Ishikawa (cell line): ENCODE measurements around the gene GRK5.

ENCODE experiments used
- CEBPB ChIP-seq: IDR thresholded peaks from 2 replicates; pipeline ENCODE4 v1.6.1; 2012
- CREB1 ChIP-seq: IDR thresholded peaks from 2 replicates; pipeline ENCODE4 v1.6.1; 2012; ENCODE audit warnings: low read depth
- EGR1 ChIP-seq: IDR thresholded peaks from 2 replicates; pipeline ENCODE4 v1.6.1; 2012
- EP300 ChIP-seq: IDR thresholded peaks from 2 replicates; pipeline ENCODE4 v1.6.1; 2012; ENCODE audit warnings: borderline replicate concordance
- FOXM1 ChIP-seq: IDR thresholded peaks from 2 replicates; pipeline ENCODE4 v1.6.1; 2012; ENCODE audit warnings: low read depth, borderline replicate concordance
- NFIC ChIP-seq: IDR thresholded peaks from 2 replicates; pipeline ENCODE4 v1.6.1; 2012
- RAD21 ChIP-seq: IDR thresholded peaks from 2 replicates; pipeline ENCODE4 v1.6.1; 2012; ENCODE audit warnings: low read depth
- TAF1 ChIP-seq: IDR thresholded peaks from 2 replicates; pipeline ENCODE4 v1.6.1; 2012; ENCODE audit warnings: low read depth, mild to moderate bottlenecking
- TCF12 ChIP-seq: IDR thresholded peaks from 2 replicates; pipeline ENCODE4 v1.6.1; 2012; ENCODE audit warnings: low read depth
- TEAD4 ChIP-seq: IDR thresholded peaks from 2 replicates; pipeline ENCODE4 v1.6.1; 2012
- YY1 ChIP-seq: IDR thresholded peaks from 2 replicates; pipeline ENCODE4 v1.6.1; 2012; ENCODE audit warnings: low read depth
- ZBTB7A ChIP-seq: IDR thresholded peaks from 2 replicates; pipeline ENCODE4 v1.6.1; 2012; ENCODE audit warnings: low read depth
- TF ChIP-seq, protein P1 (sequence below): IDR thresholded peaks from 2 replicates; pipeline ENCODE4 v1.6.1; 2012
- TF ChIP-seq, protein P2 (sequence below): IDR thresholded peaks from 2 replicates; pipeline ENCODE4 v1.6.1; 2012
- TF ChIP-seq, protein P3 (sequence below): IDR thresholded peaks from 2 replicates; pipeline ENCODE4 v1.6.1; 2012; ENCODE audit warnings: low read depth, mild to moderate bottlenecking

The GRK5 gene

DNA sequence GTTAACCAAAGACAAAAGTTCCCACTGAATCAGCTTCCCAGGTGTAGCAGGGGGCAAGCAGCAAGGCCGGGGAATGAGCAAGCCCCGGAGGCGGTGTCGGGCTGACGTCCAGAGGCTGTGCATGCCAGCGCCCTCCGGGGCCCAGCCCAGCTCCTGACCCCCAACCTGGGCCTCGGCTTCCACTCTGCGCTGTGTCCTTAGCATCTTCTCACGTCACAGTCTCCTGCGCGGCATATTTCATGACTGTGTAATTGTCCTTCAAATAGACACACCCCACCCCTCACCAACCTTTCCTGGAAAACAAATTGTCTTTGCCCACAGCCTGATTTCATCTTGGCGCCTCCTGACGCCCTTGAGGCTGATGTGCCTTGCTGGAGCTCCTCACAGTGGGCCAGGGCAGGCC lies 201.6 kb downstream of the GRK5 start:
- TF ChIP-seq NFIC = no peak
- TF ChIP-seq ZBTB7A = no peak
- no peak for TF ChIP-seq CEBPB
- TF ChIP-seq, protein P1, sequence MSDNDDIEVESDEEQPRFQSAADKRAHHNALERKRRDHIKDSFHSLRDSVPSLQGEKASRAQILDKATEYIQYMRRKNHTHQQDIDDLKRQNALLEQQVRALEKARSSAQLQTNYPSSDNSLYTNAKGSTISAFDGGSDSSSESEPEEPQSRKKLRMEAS = no peak
- no peak for TF ChIP-seq CREB1
- no peak for TF ChIP-seq EP300
- TF ChIP-seq RAD21 = no peak
- no peak for TF ChIP-seq TCF12
- no peak for TF ChIP-seq TAF1

DNA sequence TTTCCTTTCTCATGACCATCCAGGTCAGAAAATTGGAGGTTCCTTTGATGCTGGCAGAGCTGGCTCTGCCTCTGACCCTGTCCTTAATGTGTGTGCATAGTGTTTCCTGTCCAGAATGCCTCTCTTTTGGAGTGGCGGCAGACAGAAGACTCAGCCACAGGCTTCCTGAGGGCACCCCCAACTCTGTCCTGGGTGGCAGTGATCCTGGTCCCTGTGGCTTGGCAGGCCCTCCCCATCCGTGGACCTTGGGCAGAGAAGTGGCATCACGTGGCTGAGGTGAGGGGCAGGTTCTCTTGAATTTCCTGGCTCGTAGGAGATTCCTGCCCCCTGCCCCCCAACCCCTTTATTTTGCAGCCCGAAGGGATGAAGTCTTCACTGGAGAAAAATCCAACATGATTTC lies 202.0 kb downstream of the GRK5 start:
- TF ChIP-seq NFIC = no peak
- TF ChIP-seq, protein P2, sequence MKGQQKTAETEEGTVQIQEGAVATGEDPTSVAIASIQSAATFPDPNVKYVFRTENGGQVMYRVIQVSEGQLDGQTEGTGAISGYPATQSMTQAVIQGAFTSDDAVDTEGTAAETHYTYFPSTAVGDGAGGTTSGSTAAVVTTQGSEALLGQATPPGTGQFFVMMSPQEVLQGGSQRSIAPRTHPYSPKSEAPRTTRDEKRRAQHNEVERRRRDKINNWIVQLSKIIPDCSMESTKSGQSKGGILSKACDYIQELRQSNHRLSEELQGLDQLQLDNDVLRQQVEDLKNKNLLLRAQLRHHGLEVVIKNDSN = no peak
- TF ChIP-seq TCF12 = no peak
- no peak for TF ChIP-seq RAD21
- no peak for TF ChIP-seq CREB1
- TF ChIP-seq EP300 = no peak
- no peak for TF ChIP-seq EGR1
- no peak for TF ChIP-seq CEBPB
- no peak for TF ChIP-seq YY1

DNA sequence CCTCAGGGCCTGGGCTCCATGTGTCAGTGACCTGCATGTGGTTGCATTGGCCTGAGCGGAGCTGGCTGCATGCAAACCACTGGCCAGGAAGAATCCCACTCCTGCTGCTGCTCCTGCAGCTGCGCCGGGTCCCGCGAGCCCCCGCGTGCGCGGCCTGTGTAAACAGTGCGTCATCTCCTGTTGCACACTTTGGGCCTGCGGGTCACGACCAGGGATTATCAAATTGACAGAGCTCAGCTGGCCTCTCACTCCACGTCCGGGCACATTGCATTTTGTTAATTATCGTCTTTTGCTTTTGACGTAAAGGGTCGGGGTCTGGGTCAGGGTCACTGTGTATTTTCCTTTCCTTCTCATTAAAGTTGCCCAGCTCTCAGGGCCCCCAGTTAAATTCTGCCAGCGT lies 202.5 kb downstream of the GRK5 start:
- TF ChIP-seq TAF1 (no peak), EGR1 (no peak), CREB1 (no peak), CEBPB (no peak), FOXM1 (no peak), RAD21 (no peak), TCF12 (no peak), YY1 (no peak), ZBTB7A (no peak), TEAD4 (no peak), NFIC (no peak), EP300 (no peak)
- TF ChIP-seq, protein P2 = no peak
- TF ChIP-seq, protein P3, sequence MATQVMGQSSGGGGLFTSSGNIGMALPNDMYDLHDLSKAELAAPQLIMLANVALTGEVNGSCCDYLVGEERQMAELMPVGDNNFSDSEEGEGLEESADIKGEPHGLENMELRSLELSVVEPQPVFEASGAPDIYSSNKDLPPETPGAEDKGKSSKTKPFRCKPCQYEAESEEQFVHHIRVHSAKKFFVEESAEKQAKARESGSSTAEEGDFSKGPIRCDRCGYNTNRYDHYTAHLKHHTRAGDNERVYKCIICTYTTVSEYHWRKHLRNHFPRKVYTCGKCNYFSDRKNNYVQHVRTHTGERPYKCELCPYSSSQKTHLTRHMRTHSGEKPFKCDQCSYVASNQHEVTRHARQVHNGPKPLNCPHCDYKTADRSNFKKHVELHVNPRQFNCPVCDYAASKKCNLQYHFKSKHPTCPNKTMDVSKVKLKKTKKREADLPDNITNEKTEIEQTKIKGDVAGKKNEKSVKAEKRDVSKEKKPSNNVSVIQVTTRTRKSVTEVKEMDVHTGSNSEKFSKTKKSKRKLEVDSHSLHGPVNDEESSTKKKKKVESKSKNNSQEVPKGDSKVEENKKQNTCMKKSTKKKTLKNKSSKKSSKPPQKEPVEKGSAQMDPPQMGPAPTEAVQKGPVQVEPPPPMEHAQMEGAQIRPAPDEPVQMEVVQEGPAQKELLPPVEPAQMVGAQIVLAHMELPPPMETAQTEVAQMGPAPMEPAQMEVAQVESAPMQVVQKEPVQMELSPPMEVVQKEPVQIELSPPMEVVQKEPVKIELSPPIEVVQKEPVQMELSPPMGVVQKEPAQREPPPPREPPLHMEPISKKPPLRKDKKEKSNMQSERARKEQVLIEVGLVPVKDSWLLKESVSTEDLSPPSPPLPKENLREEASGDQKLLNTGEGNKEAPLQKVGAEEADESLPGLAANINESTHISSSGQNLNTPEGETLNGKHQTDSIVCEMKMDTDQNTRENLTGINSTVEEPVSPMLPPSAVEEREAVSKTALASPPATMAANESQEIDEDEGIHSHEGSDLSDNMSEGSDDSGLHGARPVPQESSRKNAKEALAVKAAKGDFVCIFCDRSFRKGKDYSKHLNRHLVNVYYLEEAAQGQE = no peak
- TF ChIP-seq, protein P1 = no peak

DNA sequence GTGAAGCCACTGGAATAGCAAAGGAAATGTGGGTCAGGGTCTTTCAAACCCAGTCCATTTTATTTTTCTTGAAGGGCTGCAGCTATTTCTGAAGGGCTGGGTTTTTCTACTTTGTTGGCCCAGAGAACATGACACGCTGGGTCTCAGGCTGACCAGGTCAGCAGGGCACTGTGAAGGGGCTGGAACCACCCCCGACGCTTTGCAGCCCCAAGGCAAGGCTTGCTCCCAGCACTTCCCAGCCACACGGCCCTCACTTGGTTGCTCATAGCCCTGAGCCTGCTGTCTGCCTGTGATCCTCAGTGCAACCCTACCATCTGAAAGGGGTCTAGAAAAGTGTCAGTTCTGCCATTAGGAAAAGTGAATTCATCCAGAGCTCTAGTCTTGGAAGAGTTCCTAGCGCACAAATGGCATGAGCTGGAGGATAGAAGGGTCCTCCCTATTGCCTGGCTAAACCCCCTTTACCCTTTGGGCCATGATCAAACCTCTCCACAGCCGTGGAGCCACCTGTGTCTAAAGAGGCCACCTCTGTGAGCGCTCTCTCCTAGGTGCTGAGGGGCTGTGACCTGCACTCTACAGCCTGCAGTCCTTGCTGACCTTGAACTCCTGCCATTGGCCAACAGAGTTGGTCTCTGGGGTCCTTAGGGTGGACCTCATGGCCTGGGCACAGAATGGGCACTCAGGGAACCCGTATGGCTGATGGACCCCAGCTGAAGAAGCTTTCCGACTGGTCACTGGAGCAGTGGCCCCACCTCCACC lies 203.2 kb downstream of the GRK5 start:
- TF ChIP-seq EGR1 (no peak), EP300 (no peak)

DNA sequence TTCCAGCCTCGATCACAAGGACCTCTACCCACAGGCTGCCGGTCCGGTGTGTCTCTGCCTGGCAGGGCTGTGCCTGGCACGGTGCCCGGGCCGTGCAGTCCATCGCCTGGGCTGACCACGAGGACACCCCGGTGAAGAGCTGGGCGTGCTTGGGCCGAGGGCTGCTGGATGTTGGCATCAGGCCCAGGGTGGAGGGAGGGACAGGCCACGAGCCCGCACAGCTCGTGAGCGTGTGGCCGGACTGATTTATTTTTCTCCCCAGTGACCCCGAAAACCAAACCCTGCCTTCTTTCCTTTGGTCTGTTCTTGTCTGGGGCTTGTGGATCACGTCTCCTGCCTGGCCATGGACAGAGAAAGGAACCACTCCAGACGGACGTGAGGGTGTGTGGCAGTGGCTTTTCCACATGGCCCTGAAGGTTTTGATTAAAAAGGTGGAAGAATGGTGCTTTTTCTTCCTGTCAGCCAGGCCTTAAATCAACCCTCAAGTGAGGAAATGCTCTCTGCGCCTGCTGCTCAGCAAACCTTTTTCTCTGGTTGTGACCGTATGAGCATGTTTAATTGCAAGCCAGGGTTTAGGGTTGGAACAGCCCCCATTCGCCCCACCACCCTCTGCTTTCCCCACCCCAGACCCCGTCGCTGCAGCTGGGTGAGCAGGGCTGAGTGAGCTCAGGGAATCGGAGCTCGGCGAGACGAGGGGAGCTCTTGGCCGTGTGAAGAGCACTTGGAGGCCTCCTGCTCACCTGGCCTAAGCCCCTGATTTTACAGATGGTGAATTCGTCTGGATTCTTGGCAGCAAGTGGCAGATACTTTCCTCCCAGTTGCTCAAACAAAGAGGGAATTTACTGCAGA lies 205.1 kb downstream of the GRK5 start:
- no peak for TF ChIP-seq ZBTB7A
- TF ChIP-seq YY1 = no peak
- TF ChIP-seq EGR1 = no peak
- TF ChIP-seq, protein P1 = peak; percentile 88
- TF ChIP-seq, protein P2 = peak; percentile 24; the same call in 1 of the 2 replicates
- no peak for TF ChIP-seq CEBPB
- no peak for TF ChIP-seq TAF1
- no peak for TF ChIP-seq CREB1
- TF ChIP-seq, protein P3 = no peak
- no peak for TF ChIP-seq TCF12
- peak; percentile 85 for TF ChIP-seq NFIC
